ENCODE measurements around the gene TSPAN12.

Gene TSPAN12

GRCh38 chr7:120867932-120868331, 10.0 kb upstream of the TSPAN12 start:
- TF ChIP-seq PPARA (CRISPR knock-in tag; IDR thresholded peaks at IDR 0.05; ENCODE audit: borderline replicate concordance) (no peak), PATZ1 (CRISPR knock-in tag; IDR thresholded peaks at IDR 0.05; ENCODE audit: borderline replicate concordance) (no peak), OSR1 (CRISPR knock-in tag; IDR thresholded peaks at IDR 0.05) (no peak), ARNTL (CRISPR knock-in tag; IDR thresholded peaks at IDR 0.05; ENCODE audit: borderline replicate concordance, low read depth) (no peak), POU6F1 (CRISPR knock-in tag; IDR thresholded peaks at IDR 0.05; ENCODE audit: borderline replicate concordance, low read depth) (no peak), ESRRG (CRISPR knock-in tag; IDR thresholded peaks at IDR 0.05) (no peak), GLIS3 (CRISPR knock-in tag; IDR thresholded peaks at IDR 0.05) (no peak), BACH2 (CRISPR knock-in tag; IDR thresholded peaks at IDR 0.05; ENCODE audit: borderline replicate concordance) (no peak), ZFP3 (CRISPR knock-in tag; IDR thresholded peaks at IDR 0.05) (no peak), TSHZ2 (CRISPR knock-in tag; IDR thresholded peaks at IDR 0.05) (no peak), CSDC2 (CRISPR knock-in tag; IDR thresholded peaks at IDR 0.05) (no peak), ZNF565 (CRISPR knock-in tag; conservative IDR thresholded peaks at IDR 0.05; ENCODE audit: low read depth) (no peak)
- ATAC-seq = no peak

GRCh38 chr7:120865191-120865981, 7.4 kb upstream of the TSPAN12 start:
- ATAC-seq = no peak
- TF ChIP-seq CSRNP3 (CRISPR knock-in tag; IDR thresholded peaks at IDR 0.05) = no peak
- no peak for TF ChIP-seq ZFP30 (CRISPR knock-in tag; IDR thresholded peaks at IDR 0.05)
- TF ChIP-seq TOX (CRISPR knock-in tag; IDR thresholded peaks at IDR 0.05; ENCODE audit: borderline replicate concordance) = no peak
- TF ChIP-seq ISL1 (CRISPR knock-in tag; IDR thresholded peaks at IDR 0.05) = no peak
- TF ChIP-seq SNAI2 (CRISPR knock-in tag; IDR thresholded peaks at IDR 0.05) = no peak
- TF ChIP-seq TCF4 (CRISPR knock-in tag; IDR thresholded peaks at IDR 0.05; ENCODE audit: borderline replicate concordance) = no peak

DNA sequence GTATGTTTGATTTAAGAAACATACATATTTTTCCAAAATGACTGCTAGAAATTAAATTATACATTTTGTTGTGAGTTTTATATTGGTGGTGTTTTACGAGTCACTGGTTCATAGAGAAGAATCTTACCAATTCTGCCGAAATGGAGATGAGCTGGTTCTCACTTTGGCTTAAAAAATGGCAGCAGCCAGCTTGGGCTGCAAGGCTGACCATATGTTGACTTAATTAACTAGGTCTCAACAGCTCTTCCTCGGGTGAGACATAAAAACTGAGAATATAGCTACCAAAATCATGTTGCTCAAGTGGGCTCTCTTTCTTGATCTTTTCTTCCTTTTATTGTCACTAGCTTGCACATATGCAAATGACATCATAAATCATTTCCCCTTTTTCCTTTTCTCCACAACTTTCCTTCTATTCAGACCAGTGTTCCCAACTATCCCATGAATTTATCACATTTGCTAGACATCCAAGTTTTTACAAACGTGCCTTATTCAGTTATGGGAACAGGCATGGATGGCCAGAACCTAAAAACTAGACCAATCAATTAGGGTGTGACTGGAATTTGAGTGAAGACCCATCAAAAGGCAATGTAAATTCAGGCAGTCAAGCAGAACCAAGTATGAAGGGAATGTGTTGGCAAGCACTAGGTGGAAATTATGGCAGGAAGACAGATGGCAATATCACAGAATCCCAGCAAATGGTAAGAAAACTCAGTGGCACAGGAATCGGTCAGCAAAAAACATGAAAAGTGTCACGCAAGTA, 6.4 kb upstream of the TSPAN12 start:
- ATAC-seq = no peak

More for the DNA sequence above, 6.4 kb upstream of the TSPAN12 start:
- TF ChIP-seq GLIS3 (CRISPR knock-in tag; IDR thresholded peaks at IDR 0.05) (no peak), ZC3H10 (CRISPR knock-in tag; IDR thresholded peaks at IDR 0.05) (no peak), POU6F1 (CRISPR knock-in tag; IDR thresholded peaks at IDR 0.05; ENCODE audit: borderline replicate concordance, low read depth) (no peak), PATZ1 (CRISPR knock-in tag; IDR thresholded peaks at IDR 0.05; ENCODE audit: borderline replicate concordance) (no peak), TCF4 (CRISPR knock-in tag; IDR thresholded peaks at IDR 0.05; ENCODE audit: borderline replicate concordance) (no peak), ZFP30 (CRISPR knock-in tag; IDR thresholded peaks at IDR 0.05) (no peak), CSRNP3 (CRISPR knock-in tag; IDR thresholded peaks at IDR 0.05) (no peak), RARB (CRISPR knock-in tag; IDR thresholded peaks at IDR 0.05) (no peak), CSDC2 (CRISPR knock-in tag; IDR thresholded peaks at IDR 0.05) (no peak), TOX (CRISPR knock-in tag; IDR thresholded peaks at IDR 0.05; ENCODE audit: borderline replicate concordance) (no peak), ARNTL (CRISPR knock-in tag; IDR thresholded peaks at IDR 0.05; ENCODE audit: borderline replicate concordance, low read depth) (no peak), ZNF70 (CRISPR knock-in tag; IDR thresholded peaks at IDR 0.05) (no peak)

Measured in SK-N-SH treated with all-trans-retinoic acid at 6 μM for 48 hours (cell line).